Motor neuron (in vitro differentiated cells): ENCODE results near the gene SPEF2. TPM values are rescaled to one million over a fixed set of nuclear protein-coding genes. Genes with fewer than 3 reads are reported as not detected.

ENCODE experiments used
- ATAC-seq, 8 experiments: fragments of 200-7000 bp; cut with Tn5 transposase; replicated peaks in 6 of 8; 2 replicates each; pipeline ENCODE4 v1.8.0; 2021; ENCODE audit warnings: mild to moderate bottlenecking in 8 of 8, moderate library complexity in 8 of 8
- H3K27ac ChIP-seq, 2 donors: fragments of 250-450 bp; sonication (Bioruptor Pico); 2 replicates each; pipeline ENCODE4 v1.9.0; 2021; ENCODE audit warnings: antibody characterized with exemption in 2 of 2, mild to moderate bottlenecking in 2 of 2, moderate library complexity in 1 of 2
- H3K4me1 ChIP-seq, 2 donors: fragments of 250-450 bp; sonication (Bioruptor Pico); replicated peaks in 1 of 2; 2 replicates each; pipeline ENCODE4 v1.6.1; 2021; ENCODE audit warnings: antibody characterized with exemption in 2 of 2, mild to moderate bottlenecking in 2 of 2, moderate library complexity in 1 of 2
- H3K4me3 ChIP-seq, 5 donors: fragments of 250-450 bp; sonication (Bioruptor Pico); 2 replicates each; pipeline ENCODE4 v1.9.0; 2021; ENCODE audit warnings: antibody characterized with exemption in 5 of 5, mild to moderate bottlenecking in 5 of 5, moderate library complexity in 4 of 5
- WGBS, 10 experiments: fragments of 450-650 bp; shearing (Covaris generic); methylation state at CpG; one replicate each; pipeline ENCODE4 v1.0.0; 2022; 5-methylcytosine and 5-hydroxymethylcytosine counted together
- in situ Hi-C, 9 experiments: fragments of 400-800 bp; cut with MboI; loops; one replicate each; pipeline ENCODE4 v1.15.0; 2021; ENCODE audit warnings: low sequenced_read_pairs in 9 of 9, low pct_unique_long_range_greater_than_20kb in 2 of 9; ENCODE audit not compliant: unreplicated experiment in 9 of 9
- total RNA-seq, 8 experiments: library from RNA; unstranded; fragments of 300-600 nt; gene quantifications; 2 replicates each; pipeline versions ENCODE4 v1.2.3 to v1.2.4, GENCODE V29; 2022

The SPEF2 gene
- total RNA-seq, 8 experiments from 2014 or later: 3.3 to 31.7 (median 4.9) TPM

DNA sequence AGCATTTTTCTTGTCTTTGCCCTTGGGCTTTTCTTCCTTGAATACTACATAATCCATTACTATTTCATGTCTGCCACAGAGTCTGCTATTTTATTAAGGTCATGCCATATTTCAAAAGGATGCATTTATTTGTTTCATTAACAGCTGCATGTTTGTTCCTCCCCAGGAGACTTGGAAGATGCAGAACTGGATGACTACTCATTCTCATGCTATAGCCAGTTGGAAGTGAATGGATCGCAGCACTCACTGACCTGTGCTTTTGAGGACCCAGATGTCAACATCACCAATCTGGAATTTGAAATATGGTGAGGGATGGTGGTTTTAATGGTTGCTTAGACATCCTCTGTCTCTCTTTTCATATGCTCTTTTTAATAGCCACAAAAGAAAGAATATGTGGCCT, 243.0 kb downstream of the SPEF2 start:
- no peak overlapping the region for H3K27ac ChIP-seq
- no peak overlapping the region for H3K4me3 ChIP-seq
- peaks cover 5 to 8% of the 10 kb centered on the region in 2 donors for H3K4me1 ChIP-seq
- peak in 2 of 8 experiments; percentile 18 to 30 for ATAC-seq
- WGBS, 10 experiments: 50 to 88% (median 73%) methylated on average over 1 of the region's 1 CpG; no CpG with 5 or more reads in 4 of the 10 experiments
- in situ Hi-C loops: no loop called here

DNA sequence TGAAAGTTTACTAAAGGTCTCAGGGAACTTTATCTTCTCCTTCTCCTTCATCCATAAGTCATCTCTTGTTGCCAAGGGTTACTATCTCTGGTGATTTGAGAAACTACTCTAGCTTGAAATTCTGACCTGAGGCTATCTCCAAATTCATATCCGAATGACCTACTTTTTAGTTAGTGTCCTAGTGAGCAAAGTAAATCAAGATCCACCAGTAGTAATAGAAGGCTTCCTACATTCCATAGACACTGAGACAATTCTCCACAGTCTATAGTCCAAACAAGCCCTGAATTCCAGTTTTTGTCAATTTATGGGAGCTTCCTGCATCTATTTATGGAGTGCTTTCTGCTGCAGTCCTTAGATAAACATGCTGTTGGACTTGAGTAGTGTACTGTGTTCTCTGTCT, 244.1 kb downstream of the SPEF2 start:
- 29 to 100% (median 100%) methylated on average over 1 of the region's 1 CpG; no CpG with 5 or more reads in 3 of the 10 experiments for WGBS, 10 experiments
- in situ Hi-C loops: no loop called here
- ATAC-seq: no peak
- peaks cover 5 to 8% of the 10 kb centered on the region in 2 donors for H3K4me1 ChIP-seq
- no peak overlapping the region for H3K27ac ChIP-seq
- no peak overlapping the region for H3K4me3 ChIP-seq

DNA sequence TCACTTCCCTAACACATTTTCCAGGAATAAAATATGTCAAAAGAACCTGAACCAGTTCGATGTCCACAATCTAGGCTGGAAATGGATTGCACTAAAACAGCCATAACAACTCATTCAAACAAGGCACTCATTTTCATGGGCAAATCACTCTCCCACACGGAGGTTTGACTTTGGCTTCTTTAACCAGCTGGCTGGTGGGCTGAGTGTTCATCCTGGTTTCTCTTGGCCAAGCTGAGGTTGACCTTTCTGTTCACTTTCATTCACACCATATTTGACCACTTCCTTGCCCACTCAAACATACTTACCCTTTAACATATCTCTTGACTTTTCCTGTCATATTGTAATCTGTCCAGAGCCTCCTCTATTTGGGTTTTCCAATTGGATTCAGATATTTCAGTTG, 244.5 kb downstream of the SPEF2 start:
- in situ Hi-C loops: no loop called here
- no peak for ATAC-seq

DNA sequence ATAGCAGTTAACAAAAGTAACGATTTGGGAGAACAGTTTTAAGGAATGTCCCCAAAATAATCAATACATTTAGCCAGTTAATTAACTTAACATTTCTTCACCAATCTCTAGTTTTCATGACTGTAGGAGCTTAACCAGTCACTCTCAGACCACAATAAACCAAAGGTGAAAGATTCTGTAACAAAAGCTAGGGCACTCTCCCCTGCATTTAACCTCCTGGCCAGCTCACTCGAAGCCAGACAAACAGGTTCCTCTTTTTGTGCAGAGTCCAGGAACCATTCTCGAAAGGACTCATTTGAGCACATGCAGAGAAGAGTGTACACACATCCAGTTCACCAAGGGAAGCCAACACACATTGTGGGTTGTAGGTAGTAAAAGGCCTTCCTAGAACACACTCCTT, 245.5 kb downstream of the SPEF2 start:
- H3K27ac ChIP-seq: no peak overlapping the region
- H3K4me3 ChIP-seq: no peak overlapping the region
- peaks cover 5% of the 10 kb centered on the region in 2 donors for H3K4me1 ChIP-seq
- no peak for ATAC-seq
- in situ Hi-C loops: no loop called here
- 54 to 100% (median 93%) methylated on average over 1 to 3 of the region's 3 CpGs; no CpG with 5 or more reads in 1 of the 10 experiments for WGBS, 10 experiments

More for the DNA sequence above, 244.5 kb downstream of the SPEF2 start:
- Histone ChIP-seq H3K4me1 (peaks cover 5 to 8% of the 10 kb centered on the region in 2 donors), H3K27ac (no peak overlapping the region), H3K4me3 (no peak overlapping the region)
- WGBS, 10 experiments: 54 to 100% (median 76%) methylated on average over 1 to 2 of the region's 2 CpGs; no CpG with 5 or more reads in 2 of the 10 experiments

Other genes starting within 250 kb of the SPEF2 start
- gene IL7R, start 239.0 kb downstream of the SPEF2 start, total RNA-seq: 1 to 10 TPM in 4 of 8 experiments, under 1 TPM in 3, not detected in 1; 0.08 to 1.5 (median 1.0) TPM